Liver (tissue), 9 donors: ENCODE data around the gene CFAP100. TPM values are rescaled to one million over a fixed set of nuclear protein-coding genes. Genes with fewer than 3 reads are reported as not detected.
A peak's percentile ranks its signal among the peaks of the same experiment; 100 is the strongest.

Experiments used
- DNase-seq: peaks from one replicate; pipeline ENCODE4 v3.0.0-alpha.2; 2017; ENCODE audit warnings: low spot score
- H3K27ac ChIP-seq, 2 donors: one replicate each; pipeline ENCODE4 v1.7.0; 2013; ENCODE audit warnings: inconsistent platforms in 2 of 2, low read length in 2 of 2, control low read depth in 1 of 2, low read depth in 1 of 2, mild to moderate bottlenecking in 1 of 2
- H3K27me3 ChIP-seq, 4 donors: one replicate each; pipeline versions ENCODE4 v1.6.1 to v1.7.0; 2013; ENCODE audit warnings: low read length in 3 of 4, inconsistent platforms in 1 of 4, mild to moderate bottlenecking in 1 of 4, moderate library complexity in 1 of 4; ENCODE audit not compliant: control insufficient read depth in 4 of 4, insufficient read depth in 4 of 4
- H3K36me3 ChIP-seq, 4 donors: one replicate each; pipeline versions ENCODE4 v1.6.1 to v1.7.0; 2013; ENCODE audit warnings: low read length in 3 of 4, mild to moderate bottlenecking in 3 of 4, low read depth in 1 of 4, moderate library complexity in 1 of 4; ENCODE audit not compliant: control insufficient read depth in 4 of 4, insufficient read depth in 3 of 4
- H3K4me1 ChIP-seq, 4 donors: one replicate each; pipeline versions ENCODE4 v1.6.1 to v1.7.0; 2013; ENCODE audit warnings: low read length in 3 of 4, mild to moderate bottlenecking in 3 of 4, moderate library complexity in 1 of 4; ENCODE audit not compliant: control insufficient read depth in 4 of 4, insufficient read depth in 4 of 4
- H3K4me3 ChIP-seq, 3 donors: one replicate each; pipeline versions ENCODE4 v1.6.1 to v1.7.0; 2013; ENCODE audit warnings: low read length in 3 of 3, control low read depth in 1 of 3, low read depth in 1 of 3, mild to moderate bottlenecking in 1 of 3
- H3K9ac ChIP-seq, 2 donors: one replicate each; pipeline ENCODE4 v1.7.0; 2013; ENCODE audit warnings: low read length in 2 of 2, mild to moderate bottlenecking in 2 of 2, moderate library complexity in 2 of 2, control low read depth in 1 of 2, low read depth in 1 of 2
- H3K9me3 ChIP-seq, 4 donors: one replicate each; pipeline versions ENCODE4 v1.6.1 to v1.7.0; 2013; ENCODE audit warnings: low read length in 3 of 4; ENCODE audit not compliant: control insufficient read depth in 4 of 4
- ATF3 ChIP-seq: IDR thresholded peaks from 2 replicates; pipeline ENCODE4 v1.6.1; 2016; ENCODE audit warnings: antibody characterized with exemption
- CTCF ChIP-seq: fragments of 150-350 bp; IDR thresholded peaks from 2 replicates; pipeline ENCODE4 v1.5.1; 2017; ENCODE audit warnings: improper control_type of control experiment, low read depth, low read length; ENCODE audit not compliant: missing input control
- EGR1 ChIP-seq, 2 donors: IDR thresholded peaks; 2 replicates each; pipeline ENCODE4 v1.6.1; 2016 to 2018; ENCODE audit warnings: antibody characterized with exemption in 2 of 2, low read depth in 2 of 2
- FOXA1 ChIP-seq: IDR thresholded peaks from 2 replicates; pipeline ENCODE4 v1.6.1; 2016; ENCODE audit warnings: antibody characterized with exemption
- FOXA2 ChIP-seq: IDR thresholded peaks from 2 replicates; pipeline ENCODE4 v1.6.1; 2016; ENCODE audit warnings: antibody characterized with exemption
- GABPA ChIP-seq, 2 donors: IDR thresholded peaks in 1 of 2; conservative IDR thresholded peaks in 1 of 2; 2 replicates each; pipeline ENCODE4 v1.6.1; 2016; ENCODE audit warnings: antibody characterized with exemption in 2 of 2, mild to moderate bottlenecking in 1 of 2, moderate library complexity in 1 of 2
- JUND ChIP-seq, 2 donors: IDR thresholded peaks; 2 replicates each; pipeline ENCODE4 v1.6.1; 2016; ENCODE audit warnings: antibody characterized with exemption in 2 of 2
- NR2F2 ChIP-seq: IDR thresholded peaks from 2 replicates; pipeline ENCODE4 v1.6.1; 2016; ENCODE audit warnings: antibody characterized with exemption
- RAD21 ChIP-seq, 2 donors: IDR thresholded peaks; 2 replicates each; pipeline ENCODE4 v1.6.1; 2016; ENCODE audit warnings: antibody characterized with exemption in 2 of 2, mild to moderate bottlenecking in 2 of 2
- REST ChIP-seq: IDR thresholded peaks from 2 replicates; pipeline ENCODE4 v1.6.1; 2016; ENCODE audit warnings: antibody characterized with exemption, mild to moderate bottlenecking
- RXRA ChIP-seq, 2 donors: IDR thresholded peaks; 2 replicates each; pipeline ENCODE4 v1.6.1; 2017 to 2018; ENCODE audit warnings: antibody characterized with exemption in 2 of 2, mild to moderate bottlenecking in 1 of 2
- SP1 ChIP-seq: IDR thresholded peaks from 2 replicates; pipeline ENCODE4 v1.6.1; 2018; ENCODE audit warnings: antibody characterized with exemption, mild to moderate bottlenecking
- TAF1 ChIP-seq: conservative IDR thresholded peaks from 2 replicates; pipeline ENCODE4 v1.6.1; 2016; ENCODE audit warnings: antibody characterized with exemption, mild to moderate bottlenecking
- YY1 ChIP-seq: IDR thresholded peaks from 2 replicates; pipeline ENCODE4 v1.6.1; 2016; ENCODE audit warnings: antibody characterized with exemption, mild to moderate bottlenecking
- ZBTB33 ChIP-seq: IDR thresholded peaks from 2 replicates; pipeline ENCODE4 v1.6.1; 2016; ENCODE audit warnings: antibody characterized with exemption
- WGBS: extraction: QIAGEN DNeasy Blood & Tissue Kit; methylation state at CpG from one replicate; pipeline ENCODE4 v1.1.7; 2013; 5-methylcytosine and 5-hydroxymethylcytosine counted together
- polyA plus RNA-seq, 2 donors: library from polyadenylated mRNA; stranded (reverse) in 1 of 2; unstranded in 1 of 2; fragments of 200-250 nt in 1 of 2; fragments of >200 nt in 1 of 2; fragmentation: Nextera tagmentation in 1 of 2; extraction: Ambion mirVana in 1 of 2; gene quantifications; one replicate each; pipeline versions ENCODE4 v1.2.1 to v1.2.3, GENCODE V29; 2013 to 2015
- total RNA-seq, 2 donors: library from RNA; depleted of rRNA; stranded (reverse); fragments of >200 nt; gene quantifications; one replicate each; pipeline ENCODE4 v1.2.3, GENCODE V29; 2014
- donor health status: healthy.
- donor health status: healthy.
- donor health status: healthy.
- donor health status: healthy.
- donor health status: healthy.

Gene CFAP100
- total and polyA plus RNA-seq, 4 donors: not detected

- Histone ChIP-seq H3K27me3 (no peaks in the 10 kb centered on the region), H3K9ac (no peak overlapping the region), H3K9me3 (no peaks in the 10 kb centered on the region), H3K4me3 (no peak overlapping the region), H3K27ac (no peak overlapping the region), H3K36me3 (no peaks in the 10 kb centered on the region), H3K4me1 (peaks cover 7 to 37% (median 24%) of the 10 kb centered on the region in 4 donors)
- 92% methylated on average over 5 of the region's 5 CpGs for WGBS
- DNase-seq: no peak
- no peak for TF ChIP-seq ZBTB33
- TF ChIP-seq SP1: no peak
- no peak for TF ChIP-seq RAD21 (IDR thresholded peaks at IDR 0.05)
- no peak for TF ChIP-seq FOXA2
- no peak for TF ChIP-seq TAF1
- no peak for TF ChIP-seq GABPA (IDR thresholded peaks at IDR 0.05 in 1 of 2, conservative IDR thresholded peaks at IDR 0.05 in 1 of 2)
- no peak for TF ChIP-seq JUND (IDR thresholded peaks at IDR 0.05)
These were observed 29.9 kb upstream of the CFAP100 start for GRCh38 chr3:126364731-126365301.

- peaks cover 7 to 37% (median 24%) of the 10 kb centered on the region in 4 donors for H3K4me1 ChIP-seq
- 90% methylated on average over 11 of the region's 11 CpGs for WGBS
- H3K27me3 ChIP-seq: no peaks in the 10 kb centered on the region
- H3K4me3 ChIP-seq: no peak overlapping the region
- no peaks in the 10 kb centered on the region for H3K36me3 ChIP-seq
- DNase-seq: no peak
- H3K27ac ChIP-seq: peak overlapping the region; percentile 52 to 92
- H3K9ac ChIP-seq: no peak overlapping the region
- no peaks in the 10 kb centered on the region for H3K9me3 ChIP-seq
- TF ChIP-seq FOXA2 (no peak), RAD21 (IDR thresholded peaks at IDR 0.05) (peak in 1 of 2 donors; percentile 11)
These were observed 29.1 kb upstream of the CFAP100 start for GRCh38 chr3:126365351-126366277.

- Histone ChIP-seq H3K9ac (no peak overlapping the region), H3K27me3 (no peaks in the 10 kb centered on the region), H3K9me3 (no peaks in the 10 kb centered on the region), H3K4me3 (no peak overlapping the region), H3K27ac (peak overlapping the region; percentile 92 to 93), H3K4me1 (peaks cover 9 to 43% (median 28%) of the 10 kb centered on the region in 4 donors), H3K36me3 (no peaks in the 10 kb centered on the region)
- no peak for DNase-seq
- 35% methylated on average over 6 of the region's 6 CpGs for WGBS
- peak; percentile 88 for TF ChIP-seq YY1
- no peak for TF ChIP-seq CTCF
- TF ChIP-seq SP1: peak; percentile 86
- peak; percentile 22 for TF ChIP-seq ZBTB33
- TF ChIP-seq FOXA1: no peak
- peak in 1 of 2 donors; percentile 75 for TF ChIP-seq EGR1 (IDR thresholded peaks at IDR 0.05; ENCODE audit: low read depth in 2 of 2)
- TF ChIP-seq REST: no peak
- peak; percentile 83 to 91 for TF ChIP-seq RXRA (IDR thresholded peaks at IDR 0.05)
- no peak for TF ChIP-seq FOXA2
- peak; percentile 9 to 41 for TF ChIP-seq RAD21 (IDR thresholded peaks at IDR 0.05)
- peak; percentile 87 for TF ChIP-seq ATF3
- peak; percentile 21 for TF ChIP-seq NR2F2
- TF ChIP-seq TAF1: no peak
- no peak for TF ChIP-seq GABPA (IDR thresholded peaks at IDR 0.05 in 1 of 2, conservative IDR thresholded peaks at IDR 0.05 in 1 of 2)
These were observed 27.3 kb upstream of the CFAP100 start for GRCh38 chr3:126367316-126367805.
